GM12892 (cell line): ENCODE measurements around the gene NARS2.

ENCODE experiments used
- POLR2A ChIP-seq: IDR thresholded peaks from 2 replicates; pipeline ENCODE4 v1.6.1; 2011; ENCODE audit warnings: low read depth, low read length, control low read depth
- POLR2AphosphoS5 ChIP-seq: IDR thresholded peaks from 2 replicates; pipeline ENCODE4 v1.6.1; 2011; ENCODE audit warnings: low read depth, low read length, control low read depth
- TAF1 ChIP-seq: IDR thresholded peaks from 2 replicates; pipeline ENCODE4 v1.6.1; 2011; ENCODE audit warnings: low read depth, mild to moderate bottlenecking, control low read depth, low read length, borderline replicate concordance

DNA sequence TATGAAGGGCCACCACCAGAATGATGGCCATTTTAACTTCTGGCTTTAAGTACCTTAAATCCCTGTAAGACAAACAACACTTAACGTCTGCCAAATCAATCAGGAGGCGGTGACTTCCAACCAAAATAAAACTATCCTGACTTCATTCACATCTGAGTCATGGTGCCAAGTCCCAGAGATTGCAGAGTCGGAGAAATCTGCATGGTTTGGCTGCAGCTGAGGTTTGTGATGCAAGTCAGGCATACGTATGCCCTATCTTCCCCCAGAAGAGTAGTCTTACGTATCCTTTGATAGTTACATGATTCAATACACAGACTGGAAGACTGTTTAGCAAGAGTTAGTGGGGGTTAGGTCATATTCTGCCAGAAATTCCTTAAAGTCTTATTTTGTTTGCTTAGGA, 155.3 kb downstream of the NARS2 start:
- TF ChIP-seq POLR2A = no peak
- TF ChIP-seq TAF1 = no peak
- TF ChIP-seq POLR2AphosphoS5 = no peak
